Peyer's patch (tissue), 4 donors: ENCODE data around the gene NOBOX. TPM values are rescaled to one million over a fixed set of nuclear protein-coding genes. Genes with fewer than 3 reads are reported as not detected.

Source experiments
- DNase-seq, 3 donors: peaks; one replicate each; pipeline ENCODE4 v3.0.0-alpha.2; 2017 to 2019
- H3K27ac ChIP-seq, 4 donors: fragments of 200-600 bp; sonication (generic); one replicate each; pipeline ENCODE4 v1.5.1; 2016 to 2019
- H3K27me3 ChIP-seq, 2 donors: fragments of 200-600 bp; sonication (generic); one replicate each; pipeline ENCODE4 v1.5.1; 2019
- H3K36me3 ChIP-seq, 3 donors: fragments of 200-600 bp; sonication (generic); one replicate each; pipeline ENCODE4 v1.5.1; 2016 to 2019
- H3K4me1 ChIP-seq, 4 donors: fragments of 200-600 bp; sonication (generic); one replicate each; pipeline ENCODE4 v1.5.1; 2016 to 2019
- H3K4me3 ChIP-seq, 4 donors: fragments of 200-600 bp; sonication (generic); 1 replicate in 3 of 4; 2 replicates in 1 of 4; pipeline ENCODE4 v1.5.1; 2016 to 2019; ENCODE audit warnings: mild to moderate bottlenecking in 1 of 4
- H3K9me3 ChIP-seq, 4 donors: fragments of 200-600 bp; sonication (generic); one replicate each; pipeline ENCODE4 v1.5.1; 2016 to 2019; ENCODE audit warnings: mild to moderate bottlenecking in 1 of 4
- POLR2A ChIP-seq, 2 donors: fragments of 450-650 bp; IDR thresholded peaks; one replicate each; pipeline ENCODE4 v1.5.1; 2017; ENCODE audit warnings: antibody characterized with exemption in 2 of 2, mild to moderate bottlenecking in 2 of 2, moderate library complexity in 2 of 2
- total RNA-seq, 4 donors: library from RNA; depleted of rRNA; stranded (reverse); fragments of >200 nt; gene quantifications; one replicate each; pipeline ENCODE4 v1.1.0, GENCODE V29; 2016
- TF ChIP-seq, protein P1 (sequence below), 6 experiments: fragments of 450-650 bp in 4 of 6; fragments of 200-600 bp in 2 of 6; sonication (generic) in 1 of 6; IDR thresholded peaks; one replicate each; pipeline ENCODE4 v1.5.1; 2017 to 2019; ENCODE audit warnings: antibody characterized with exemption in 6 of 6, mild to moderate bottlenecking in 3 of 6, moderate library complexity in 1 of 6

NOBOX gene
- total RNA-seq, 4 donors from 2014 or later, result not detected

DNA sequence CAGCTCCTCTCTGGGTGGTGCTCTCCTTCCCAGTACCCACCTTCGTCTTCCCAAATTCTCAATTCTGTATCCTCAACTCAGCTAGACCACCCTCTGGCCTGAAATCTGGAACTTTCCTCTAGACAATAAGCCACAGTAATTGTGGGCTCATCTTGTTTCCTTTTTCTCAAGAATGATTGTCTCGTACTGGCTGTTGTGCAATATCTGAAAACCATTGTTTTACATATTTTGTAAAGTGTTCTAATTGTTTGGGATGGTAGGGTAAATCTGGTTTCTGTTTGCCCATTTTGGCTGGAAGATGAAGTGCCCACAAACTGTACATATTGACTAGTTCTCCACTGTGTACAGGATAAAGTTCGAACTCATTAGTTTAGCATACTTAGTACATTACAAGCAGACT lies 11.3 kb upstream of the NOBOX start:
- Histone ChIP-seq H3K27me3 (no peaks in the 10 kb centered on the region), H3K9me3 (no peaks in the 10 kb centered on the region), H3K36me3 (no peaks in the 10 kb centered on the region), H3K4me3 (no peak overlapping the region), H3K27ac (no peak overlapping the region), H3K4me1 (no peaks in the 10 kb centered on the region)
- TF ChIP-seq, protein P1, sequence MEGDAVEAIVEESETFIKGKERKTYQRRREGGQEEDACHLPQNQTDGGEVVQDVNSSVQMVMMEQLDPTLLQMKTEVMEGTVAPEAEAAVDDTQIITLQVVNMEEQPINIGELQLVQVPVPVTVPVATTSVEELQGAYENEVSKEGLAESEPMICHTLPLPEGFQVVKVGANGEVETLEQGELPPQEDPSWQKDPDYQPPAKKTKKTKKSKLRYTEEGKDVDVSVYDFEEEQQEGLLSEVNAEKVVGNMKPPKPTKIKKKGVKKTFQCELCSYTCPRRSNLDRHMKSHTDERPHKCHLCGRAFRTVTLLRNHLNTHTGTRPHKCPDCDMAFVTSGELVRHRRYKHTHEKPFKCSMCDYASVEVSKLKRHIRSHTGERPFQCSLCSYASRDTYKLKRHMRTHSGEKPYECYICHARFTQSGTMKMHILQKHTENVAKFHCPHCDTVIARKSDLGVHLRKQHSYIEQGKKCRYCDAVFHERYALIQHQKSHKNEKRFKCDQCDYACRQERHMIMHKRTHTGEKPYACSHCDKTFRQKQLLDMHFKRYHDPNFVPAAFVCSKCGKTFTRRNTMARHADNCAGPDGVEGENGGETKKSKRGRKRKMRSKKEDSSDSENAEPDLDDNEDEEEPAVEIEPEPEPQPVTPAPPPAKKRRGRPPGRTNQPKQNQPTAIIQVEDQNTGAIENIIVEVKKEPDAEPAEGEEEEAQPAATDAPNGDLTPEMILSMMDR (IDR thresholded peaks at IDR 0.05), result no peak
- no peak for TF ChIP-seq POLR2A (IDR thresholded peaks at IDR 0.05)
- no peak for DNase-seq

DNA sequence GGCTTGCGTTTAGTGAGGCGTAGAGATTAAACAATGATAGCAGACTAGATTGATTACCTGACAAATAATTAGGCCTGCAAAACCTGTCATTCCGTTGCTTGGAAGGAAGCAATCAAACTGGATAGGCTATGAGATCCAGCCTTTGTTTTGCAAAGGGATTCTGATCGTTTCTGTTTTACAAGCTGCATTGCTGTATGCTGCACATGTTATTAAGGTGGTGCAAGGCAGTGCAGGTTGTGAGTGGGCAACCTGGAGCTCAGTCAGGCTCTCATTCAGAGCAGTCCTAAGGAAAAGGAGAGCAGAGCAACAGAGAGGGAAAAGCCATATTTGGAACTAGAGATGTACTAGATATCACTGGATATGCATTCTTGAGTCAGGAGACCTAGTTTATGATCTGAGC lies 6.9 kb upstream of the NOBOX start:
- no peak for DNase-seq
- no peaks in the 10 kb centered on the region for H3K9me3 ChIP-seq
- H3K4me1 ChIP-seq, result no peaks in the 10 kb centered on the region

DNA sequence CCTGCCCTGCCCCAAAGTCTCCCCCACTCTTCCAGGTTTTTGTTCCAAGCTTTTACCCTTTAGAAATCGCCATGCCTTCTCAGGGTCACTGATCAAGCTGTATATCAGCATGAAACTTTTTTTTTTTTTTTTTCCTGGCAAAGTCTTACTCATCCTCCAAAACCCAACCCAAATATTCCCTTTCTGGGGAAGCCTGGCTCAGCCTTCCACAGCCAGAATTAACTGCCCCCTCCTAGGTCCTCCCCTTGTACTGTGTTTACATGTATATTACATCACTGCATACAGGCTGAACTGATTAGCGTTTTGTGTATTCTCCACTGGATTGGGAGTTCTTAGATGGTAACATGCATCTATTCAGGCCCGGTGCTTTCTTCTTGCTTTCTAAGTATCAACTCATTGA lies 4.6 kb upstream of the NOBOX start:
- H3K36me3 ChIP-seq, result no peaks in the 10 kb centered on the region
- TF ChIP-seq, protein P1 (IDR thresholded peaks at IDR 0.05), result no peak
- no peak for TF ChIP-seq POLR2A (IDR thresholded peaks at IDR 0.05)
- no peaks in the 10 kb centered on the region for H3K9me3 ChIP-seq
- H3K4me3 ChIP-seq, result no peak overlapping the region
- H3K4me1 ChIP-seq, result no peaks in the 10 kb centered on the region
- H3K27ac ChIP-seq, result no peak overlapping the region
- H3K27me3 ChIP-seq, result no peaks in the 10 kb centered on the region
- DNase-seq, result no peak

More for the DNA sequence above, 6.9 kb upstream of the NOBOX start:
- Histone ChIP-seq H3K36me3 (no peaks in the 10 kb centered on the region), H3K27me3 (no peaks in the 10 kb centered on the region), H3K4me3 (no peak overlapping the region), H3K27ac (no peak overlapping the region)
- no peak for TF ChIP-seq POLR2A (IDR thresholded peaks at IDR 0.05)
- TF ChIP-seq, protein P1 (IDR thresholded peaks at IDR 0.05), result no peak

DNA sequence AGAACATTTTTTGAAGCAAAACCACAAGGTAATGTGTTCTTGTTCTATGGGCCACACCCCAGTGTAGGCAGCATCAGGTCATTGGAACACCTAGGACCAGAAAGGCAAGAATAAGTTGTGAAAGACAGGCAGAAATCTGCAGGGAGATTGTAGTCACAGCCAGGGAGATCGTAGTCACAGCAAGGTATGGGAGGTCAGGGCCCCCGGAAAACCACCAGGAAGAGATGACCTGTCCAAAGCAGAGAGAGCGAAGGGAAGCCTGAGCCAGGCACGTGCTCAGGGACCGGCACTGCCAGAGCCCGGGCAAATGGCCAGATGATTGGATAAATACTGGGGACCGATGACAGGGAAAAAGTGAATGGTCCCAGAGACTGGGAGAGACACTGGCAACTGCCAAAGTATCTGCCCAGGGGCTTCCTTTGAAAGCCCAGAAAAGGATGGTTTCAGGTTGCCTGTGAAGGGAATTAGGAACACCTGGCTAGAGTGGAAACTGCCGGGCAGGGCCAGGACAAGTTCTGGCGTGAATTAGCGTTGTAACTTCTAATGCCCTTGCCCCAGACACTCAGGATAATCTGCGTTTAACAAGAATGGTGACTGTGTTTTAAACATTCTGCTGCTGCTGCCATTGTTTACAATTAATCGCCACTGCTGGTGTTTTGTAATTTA lies 3.9 kb upstream of the NOBOX start:
- no peaks in the 10 kb centered on the region for H3K36me3 ChIP-seq
- H3K9me3 ChIP-seq, result no peaks in the 10 kb centered on the region
- H3K4me1 ChIP-seq, result no peaks in the 10 kb centered on the region
- no peaks in the 10 kb centered on the region for H3K27me3 ChIP-seq
- H3K4me3 ChIP-seq, result no peak overlapping the region
- no peak for DNase-seq
- no peak overlapping the region for H3K27ac ChIP-seq
- TF ChIP-seq, protein P1 (IDR thresholded peaks at IDR 0.05), result no peak
- TF ChIP-seq POLR2A (IDR thresholded peaks at IDR 0.05), result no peak

DNA sequence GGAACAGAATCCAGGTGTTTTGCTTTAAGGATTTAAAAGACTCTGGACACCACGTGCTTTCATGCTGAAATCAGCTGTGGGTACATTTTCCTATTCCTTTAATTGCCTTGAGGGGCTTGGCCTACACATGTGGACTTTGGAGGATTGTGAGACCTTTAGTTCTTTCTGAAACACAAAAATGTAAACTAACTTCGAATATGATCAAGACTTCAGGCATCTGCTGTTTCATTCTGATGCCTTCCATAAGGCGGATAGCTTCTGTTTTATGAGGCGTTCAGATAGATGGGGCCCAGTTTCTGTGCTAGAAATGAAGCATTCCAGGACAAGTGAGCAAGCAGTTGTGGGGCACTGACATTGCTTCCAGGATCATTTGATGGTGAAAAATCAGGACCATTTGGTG lies 1.5 kb upstream of the NOBOX start:
- Histone ChIP-seq H3K27me3 (no peaks in the 10 kb centered on the region), H3K4me1 (no peaks in the 10 kb centered on the region), H3K27ac (no peak overlapping the region), H3K36me3 (no peaks in the 10 kb centered on the region), H3K9me3 (no peaks in the 10 kb centered on the region), H3K4me3 (no peak overlapping the region)
- TF ChIP-seq POLR2A (IDR thresholded peaks at IDR 0.05), result no peak
- TF ChIP-seq, protein P1 (IDR thresholded peaks at IDR 0.05), result no peak
- no peak for DNase-seq

DNA sequence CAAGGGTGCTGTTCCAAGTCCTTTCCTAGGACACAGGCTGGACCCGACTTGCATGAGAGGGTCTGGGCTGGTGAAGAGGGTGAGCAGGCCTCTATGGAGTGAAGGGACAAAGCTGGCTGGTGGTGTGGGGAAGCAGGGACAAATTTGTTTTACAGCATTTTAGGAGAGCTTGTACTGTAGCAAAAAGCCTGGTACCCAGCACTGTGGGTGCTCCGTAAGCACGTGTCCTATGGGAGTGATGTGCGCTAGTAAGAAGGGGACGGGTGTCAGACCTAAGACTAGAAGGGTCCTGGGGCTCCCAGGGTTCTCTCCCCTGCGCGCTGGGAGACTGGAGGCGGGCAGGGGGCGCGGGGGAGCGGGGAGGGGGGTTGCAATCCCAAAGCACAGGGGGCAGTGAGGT lies 391 bp downstream of the NOBOX start:
- TF ChIP-seq, protein P1 (IDR thresholded peaks at IDR 0.05), result no peak
- no peak for TF ChIP-seq POLR2A (IDR thresholded peaks at IDR 0.05)
- Histone ChIP-seq H3K27me3 (no peaks in the 10 kb centered on the region), H3K36me3 (no peaks in the 10 kb centered on the region), H3K9me3 (no peaks in the 10 kb centered on the region), H3K4me1 (no peaks in the 10 kb centered on the region), H3K27ac (no peak overlapping the region), H3K4me3 (no peak overlapping the region)
- no peak for DNase-seq
